ENCODE results near the gene L3MBTL4. TPM values are rescaled to one million over a fixed set of nuclear protein-coding genes. Genes with fewer than 3 reads are reported as not detected.

Gene L3MBTL4
- total RNA-seq, 2 donors from 2014 or later, result 4.6 to 7.2 TPM

GRCh38 chr18:6284761-6285160 is 129.9 kb downstream of the L3MBTL4 start:
- Histone ChIP-seq H3K36me3 (ENCODE audit: control insufficient read depth, insufficient read depth, low read length) (no peaks in the 10 kb centered on the region), H3K4me1 (ENCODE audit: control insufficient read depth, insufficient read depth, low read length) (peaks cover 12% of the 10 kb centered on the region), H3K9me3 (ENCODE audit: control insufficient read depth, low read length) (no peaks in the 10 kb centered on the region), H3K27ac (ENCODE audit: low read depth, low read length) (no peak overlapping the region), H3K9ac (ENCODE audit: extremely low read depth, low read length, poor library complexity, severe bottlenecking) (no peak overlapping the region), H3K4me3 (ENCODE audit: low read length) (no peak overlapping the region), H3K27me3 (ENCODE audit: control insufficient read depth, insufficient read depth, low read length, poor library complexity, severe bottlenecking) (no peaks in the 10 kb centered on the region)
- peaks cover 4% of the 10 kb centered on the region for H3K36me3 Mint-ChIP-seq (ENCODE audit: low read depth)
- DNase-seq, result no peak
- H3K4me3 Mint-ChIP-seq, result no peak overlapping the region
- H3K4me1 Mint-ChIP-seq, result peaks cover 15% of the 10 kb centered on the region
- H3K27me3 Mint-ChIP-seq (ENCODE audit: insufficient read depth), result peaks cover 4% of the 10 kb centered on the region
- TF ChIP-seq CTCF (conservative IDR thresholded peaks at IDR 0.05), result no peak
- WGBS, 2 experiments (ENCODE audit: insufficient coverage in 1 of 2, insufficient read length in 1 of 2), result 91 to 94% methylated on average over 19 to 22 of the region's 22 CpGs
- no peak overlapping the region for H3K27ac Mint-ChIP-seq
- peaks cover 4% of the 10 kb centered on the region for H3K9me3 Mint-ChIP-seq

GRCh38 chr18:6284300-6284699 is 130.4 kb downstream of the L3MBTL4 start:
- no peak overlapping the region for H3K27ac Mint-ChIP-seq
- H3K36me3 Mint-ChIP-seq (ENCODE audit: low read depth), result peaks cover 4% of the 10 kb centered on the region
- Histone ChIP-seq H3K27me3 (ENCODE audit: control insufficient read depth, insufficient read depth, low read length, poor library complexity, severe bottlenecking) (no peaks in the 10 kb centered on the region), H3K9me3 (ENCODE audit: control insufficient read depth, low read length) (no peaks in the 10 kb centered on the region), H3K36me3 (ENCODE audit: control insufficient read depth, insufficient read depth, low read length) (no peaks in the 10 kb centered on the region), H3K27ac (ENCODE audit: low read depth, low read length) (no peak overlapping the region), H3K4me3 (ENCODE audit: low read length) (no peak overlapping the region), H3K4me1 (ENCODE audit: control insufficient read depth, insufficient read depth, low read length) (peaks cover 8% of the 10 kb centered on the region), H3K9ac (ENCODE audit: extremely low read depth, low read length, poor library complexity, severe bottlenecking) (no peak overlapping the region)
- H3K4me3 Mint-ChIP-seq, result no peak overlapping the region
- TF ChIP-seq CTCF (conservative IDR thresholded peaks at IDR 0.05), result no peak
- no peak for DNase-seq
- H3K27me3 Mint-ChIP-seq (ENCODE audit: insufficient read depth), result peaks cover 4% of the 10 kb centered on the region
- H3K9me3 Mint-ChIP-seq, result peaks cover 4% of the 10 kb centered on the region
- WGBS, 2 experiments (ENCODE audit: insufficient coverage in 1 of 2, insufficient read length in 1 of 2), result 94 to 98% methylated on average over 19 to 24 of the region's 24 CpGs
- H3K4me1 Mint-ChIP-seq, result peaks cover 15% of the 10 kb centered on the region

GRCh38 chr18:6281874-6282273 is 132.8 kb downstream of the L3MBTL4 start:
- H3K27me3 ChIP-seq (ENCODE audit: control insufficient read depth, insufficient read depth, low read length, poor library complexity, severe bottlenecking), result no peaks in the 10 kb centered on the region
- Mint-ChIP-seq H3K27me3 (ENCODE audit: insufficient read depth) (peaks cover 4% of the 10 kb centered on the region), H3K27ac (no peak overlapping the region), H3K9me3 (peaks cover 4% of the 10 kb centered on the region), H3K4me1 (peaks cover 9% of the 10 kb centered on the region), H3K36me3 (ENCODE audit: low read depth) (peaks cover 4% of the 10 kb centered on the region), H3K4me3 (no peak overlapping the region)
- peaks cover 7% of the 10 kb centered on the region for H3K4me1 ChIP-seq (ENCODE audit: control insufficient read depth, insufficient read depth, low read length)
- H3K36me3 ChIP-seq (ENCODE audit: control insufficient read depth, insufficient read depth, low read length), result no peaks in the 10 kb centered on the region
- no peak for TF ChIP-seq CTCF (conservative IDR thresholded peaks at IDR 0.05)
- H3K9me3 ChIP-seq (ENCODE audit: control insufficient read depth, low read length), result no peaks in the 10 kb centered on the region
- H3K27ac ChIP-seq (ENCODE audit: low read depth, low read length), result no peak overlapping the region
- no peak for DNase-seq
- H3K9ac ChIP-seq (ENCODE audit: extremely low read depth, low read length, poor library complexity, severe bottlenecking), result no peak overlapping the region
- H3K4me3 ChIP-seq (ENCODE audit: low read length), result no peak overlapping the region
- 60 to 62% methylated on average over 3 to 4 of the region's 4 CpGs for WGBS, 2 experiments (ENCODE audit: insufficient coverage in 1 of 2, insufficient read length in 1 of 2)
